ENCODE results near the gene BORCS8.

BORCS8 gene

DNA sequence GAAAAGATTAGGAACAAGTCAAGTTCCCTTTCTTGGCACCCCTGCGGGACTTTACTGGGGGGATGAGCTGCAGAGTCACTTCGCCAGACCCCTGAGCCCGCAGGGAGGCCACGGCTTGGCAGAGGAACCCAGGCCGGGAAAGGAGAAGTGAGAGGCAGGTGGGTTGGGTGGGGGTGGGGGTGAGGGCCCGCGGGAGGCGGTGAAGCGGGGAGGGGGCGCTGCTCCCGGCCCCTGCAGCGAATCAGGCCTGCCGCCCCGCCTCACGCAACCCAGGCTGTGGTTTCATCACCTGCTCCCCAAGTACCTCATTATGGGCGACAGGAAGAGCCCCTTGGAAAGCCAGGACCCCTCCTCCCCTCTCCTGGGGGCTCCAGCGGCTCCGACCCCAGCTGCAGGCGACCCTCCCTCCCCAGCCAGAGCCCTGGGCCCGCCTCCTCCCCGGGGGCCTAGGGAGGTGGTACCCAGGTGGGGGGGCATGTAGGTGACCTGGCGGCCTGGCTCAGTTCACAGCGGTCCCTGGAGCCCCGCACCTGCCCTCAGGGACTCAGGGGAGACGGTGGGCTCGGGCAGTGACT, 31.4 kb downstream of the BORCS8 start:
- no peaks in the 10 kb centered on the region for H3K27me3 ChIP-seq (ENCODE audit: insufficient read depth, poor library complexity, severe bottlenecking)
- no peak overlapping the region for H3K4me3 ChIP-seq (replicated peaks; ENCODE audit: insufficient read depth, low read length)
- TF ChIP-seq, protein P1, sequence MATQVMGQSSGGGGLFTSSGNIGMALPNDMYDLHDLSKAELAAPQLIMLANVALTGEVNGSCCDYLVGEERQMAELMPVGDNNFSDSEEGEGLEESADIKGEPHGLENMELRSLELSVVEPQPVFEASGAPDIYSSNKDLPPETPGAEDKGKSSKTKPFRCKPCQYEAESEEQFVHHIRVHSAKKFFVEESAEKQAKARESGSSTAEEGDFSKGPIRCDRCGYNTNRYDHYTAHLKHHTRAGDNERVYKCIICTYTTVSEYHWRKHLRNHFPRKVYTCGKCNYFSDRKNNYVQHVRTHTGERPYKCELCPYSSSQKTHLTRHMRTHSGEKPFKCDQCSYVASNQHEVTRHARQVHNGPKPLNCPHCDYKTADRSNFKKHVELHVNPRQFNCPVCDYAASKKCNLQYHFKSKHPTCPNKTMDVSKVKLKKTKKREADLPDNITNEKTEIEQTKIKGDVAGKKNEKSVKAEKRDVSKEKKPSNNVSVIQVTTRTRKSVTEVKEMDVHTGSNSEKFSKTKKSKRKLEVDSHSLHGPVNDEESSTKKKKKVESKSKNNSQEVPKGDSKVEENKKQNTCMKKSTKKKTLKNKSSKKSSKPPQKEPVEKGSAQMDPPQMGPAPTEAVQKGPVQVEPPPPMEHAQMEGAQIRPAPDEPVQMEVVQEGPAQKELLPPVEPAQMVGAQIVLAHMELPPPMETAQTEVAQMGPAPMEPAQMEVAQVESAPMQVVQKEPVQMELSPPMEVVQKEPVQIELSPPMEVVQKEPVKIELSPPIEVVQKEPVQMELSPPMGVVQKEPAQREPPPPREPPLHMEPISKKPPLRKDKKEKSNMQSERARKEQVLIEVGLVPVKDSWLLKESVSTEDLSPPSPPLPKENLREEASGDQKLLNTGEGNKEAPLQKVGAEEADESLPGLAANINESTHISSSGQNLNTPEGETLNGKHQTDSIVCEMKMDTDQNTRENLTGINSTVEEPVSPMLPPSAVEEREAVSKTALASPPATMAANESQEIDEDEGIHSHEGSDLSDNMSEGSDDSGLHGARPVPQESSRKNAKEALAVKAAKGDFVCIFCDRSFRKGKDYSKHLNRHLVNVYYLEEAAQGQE (IDR thresholded peaks at IDR 0.05; ENCODE audit: insufficient replicate concordance, low read depth), result no peak
- no peak for TF ChIP-seq GABPA (IDR thresholded peaks at IDR 0.05; ENCODE audit: low read depth)
- peak; percentile 68; the same call in 1 of the 2 replicates for TF ChIP-seq SPI1 (IDR thresholded peaks at IDR 0.05; ENCODE audit: borderline replicate concordance, low read depth)
- TF ChIP-seq, protein P2, sequence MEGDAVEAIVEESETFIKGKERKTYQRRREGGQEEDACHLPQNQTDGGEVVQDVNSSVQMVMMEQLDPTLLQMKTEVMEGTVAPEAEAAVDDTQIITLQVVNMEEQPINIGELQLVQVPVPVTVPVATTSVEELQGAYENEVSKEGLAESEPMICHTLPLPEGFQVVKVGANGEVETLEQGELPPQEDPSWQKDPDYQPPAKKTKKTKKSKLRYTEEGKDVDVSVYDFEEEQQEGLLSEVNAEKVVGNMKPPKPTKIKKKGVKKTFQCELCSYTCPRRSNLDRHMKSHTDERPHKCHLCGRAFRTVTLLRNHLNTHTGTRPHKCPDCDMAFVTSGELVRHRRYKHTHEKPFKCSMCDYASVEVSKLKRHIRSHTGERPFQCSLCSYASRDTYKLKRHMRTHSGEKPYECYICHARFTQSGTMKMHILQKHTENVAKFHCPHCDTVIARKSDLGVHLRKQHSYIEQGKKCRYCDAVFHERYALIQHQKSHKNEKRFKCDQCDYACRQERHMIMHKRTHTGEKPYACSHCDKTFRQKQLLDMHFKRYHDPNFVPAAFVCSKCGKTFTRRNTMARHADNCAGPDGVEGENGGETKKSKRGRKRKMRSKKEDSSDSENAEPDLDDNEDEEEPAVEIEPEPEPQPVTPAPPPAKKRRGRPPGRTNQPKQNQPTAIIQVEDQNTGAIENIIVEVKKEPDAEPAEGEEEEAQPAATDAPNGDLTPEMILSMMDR (IDR thresholded peaks at IDR 0.05; ENCODE audit: insufficient read depth, low read length), result no peak
- no peak overlapping the region for H3K27ac ChIP-seq (replicated peaks)
- DNase-seq (ENCODE audit: low read depth in 1 of 2, low spot score in 1 of 2), result peak in 1 of 2 experiments; percentile 71

GRCh38 chr19:19159534-19159933, 32.4 kb downstream of the BORCS8 start:
- TF ChIP-seq POLR2AphosphoS5 (IDR thresholded peaks at IDR 0.05; ENCODE audit: low read depth) (no peak), SPI1 (IDR thresholded peaks at IDR 0.05; ENCODE audit: borderline replicate concordance, low read depth) (no peak), GABPA (IDR thresholded peaks at IDR 0.05; ENCODE audit: low read depth) (no peak)
- TF ChIP-seq, protein P1 (IDR thresholded peaks at IDR 0.05; ENCODE audit: insufficient replicate concordance, low read depth), result no peak
- TF ChIP-seq, protein P2 (IDR thresholded peaks at IDR 0.05; ENCODE audit: insufficient read depth, low read length), result no peak

DNA sequence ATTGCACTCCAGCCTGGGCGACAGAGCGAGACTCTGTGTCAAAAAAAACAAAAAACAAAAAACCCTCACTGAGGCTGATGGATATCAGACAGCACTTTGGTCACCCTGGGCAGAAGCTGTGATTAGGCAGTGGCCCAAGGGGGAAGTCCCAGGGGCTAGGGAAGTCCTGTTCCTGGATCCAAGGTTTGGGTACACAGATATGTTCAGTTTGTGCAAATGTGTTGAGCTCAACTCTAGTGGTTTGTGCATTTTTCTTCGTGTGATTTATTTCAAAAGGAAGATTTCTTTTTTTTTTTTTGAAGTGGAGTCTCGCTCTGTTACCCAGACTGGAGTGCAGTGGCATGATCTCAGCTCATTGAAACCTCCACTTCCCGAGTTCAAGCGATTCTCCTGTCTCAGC, 34.1 kb downstream of the BORCS8 start:
- no peaks in the 10 kb centered on the region for H3K27me3 ChIP-seq (ENCODE audit: insufficient read depth, poor library complexity, severe bottlenecking)
- H3K4me3 ChIP-seq (replicated peaks; ENCODE audit: insufficient read depth, low read length), result no peak overlapping the region
- H3K27ac ChIP-seq (replicated peaks), result no peak overlapping the region
- no peak for TF ChIP-seq GABPA (IDR thresholded peaks at IDR 0.05; ENCODE audit: low read depth)
- TF ChIP-seq, protein P1 (IDR thresholded peaks at IDR 0.05; ENCODE audit: insufficient replicate concordance, low read depth), result no peak
- no peak for TF ChIP-seq POLR2AphosphoS5 (IDR thresholded peaks at IDR 0.05; ENCODE audit: low read depth)
- TF ChIP-seq, protein P2 (IDR thresholded peaks at IDR 0.05; ENCODE audit: insufficient read depth, low read length), result no peak
- TF ChIP-seq SPI1 (IDR thresholded peaks at IDR 0.05; ENCODE audit: borderline replicate concordance, low read depth), result no peak
- DNase-seq (ENCODE audit: low read depth in 1 of 2, low spot score in 1 of 2), result no peak

More at GRCh38 chr19:19159534-19159933, 32.4 kb downstream of the BORCS8 start:
- DNase-seq (ENCODE audit: low read depth in 1 of 2, low spot score in 1 of 2), result no peak
- H3K4me3 ChIP-seq (replicated peaks; ENCODE audit: insufficient read depth, low read length), result no peak overlapping the region
- no peaks in the 10 kb centered on the region for H3K27me3 ChIP-seq (ENCODE audit: insufficient read depth, poor library complexity, severe bottlenecking)
- H3K27ac ChIP-seq (replicated peaks), result no peak overlapping the region

Measured in HL-60 (cell line).